ENCODE data around the gene MCCC2.
"Not testable (repeated sequence)": the region's sequence is repeated elsewhere in the genome, so short reads cannot be mapped to it uniquely, and the experiment has no call there.

GRCh38 chr5:71551582-71551981 lies 35.6 kb upstream of the MCCC2 start:
- not testable (repeated sequence) for TF ChIP-seq EZH2 (IDR thresholded peaks at IDR 0.05; ENCODE audit: low read depth, unreplicated experiment); CREB1 (CRISPR knock-in tag; IDR thresholded peaks at IDR 0.05; ENCODE audit: low read depth); POLR2AphosphoS5 (IDR thresholded peaks at IDR 0.05; ENCODE audit: low read depth); ETS1 (IDR thresholded peaks at IDR 0.05)
- TF ChIP-seq, protein P1, sequence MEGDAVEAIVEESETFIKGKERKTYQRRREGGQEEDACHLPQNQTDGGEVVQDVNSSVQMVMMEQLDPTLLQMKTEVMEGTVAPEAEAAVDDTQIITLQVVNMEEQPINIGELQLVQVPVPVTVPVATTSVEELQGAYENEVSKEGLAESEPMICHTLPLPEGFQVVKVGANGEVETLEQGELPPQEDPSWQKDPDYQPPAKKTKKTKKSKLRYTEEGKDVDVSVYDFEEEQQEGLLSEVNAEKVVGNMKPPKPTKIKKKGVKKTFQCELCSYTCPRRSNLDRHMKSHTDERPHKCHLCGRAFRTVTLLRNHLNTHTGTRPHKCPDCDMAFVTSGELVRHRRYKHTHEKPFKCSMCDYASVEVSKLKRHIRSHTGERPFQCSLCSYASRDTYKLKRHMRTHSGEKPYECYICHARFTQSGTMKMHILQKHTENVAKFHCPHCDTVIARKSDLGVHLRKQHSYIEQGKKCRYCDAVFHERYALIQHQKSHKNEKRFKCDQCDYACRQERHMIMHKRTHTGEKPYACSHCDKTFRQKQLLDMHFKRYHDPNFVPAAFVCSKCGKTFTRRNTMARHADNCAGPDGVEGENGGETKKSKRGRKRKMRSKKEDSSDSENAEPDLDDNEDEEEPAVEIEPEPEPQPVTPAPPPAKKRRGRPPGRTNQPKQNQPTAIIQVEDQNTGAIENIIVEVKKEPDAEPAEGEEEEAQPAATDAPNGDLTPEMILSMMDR (conservative IDR thresholded peaks at IDR 0.05; ENCODE audit: low read depth in 2 of 2): not testable (repeated sequence)

All from GM23338 (cell line).